Activated CD8-positive, alpha-beta memory T cell treated with anti-CD3 and anti-CD28 coated beads, Interleukin-2, amount 50 U/mL, for 4 hours (primary cell): ENCODE data around the gene EIF4G1.
"Not testable (repeated sequence)": the region's sequence is repeated elsewhere in the genome, so short reads cannot be mapped to it uniquely, and the experiment has no call there.

Source experiments
- DNase-seq: peaks from one replicate; pipeline ENCODE4 v3.0.0-alpha.2; 2020

EIF4G1 gene

DNA sequence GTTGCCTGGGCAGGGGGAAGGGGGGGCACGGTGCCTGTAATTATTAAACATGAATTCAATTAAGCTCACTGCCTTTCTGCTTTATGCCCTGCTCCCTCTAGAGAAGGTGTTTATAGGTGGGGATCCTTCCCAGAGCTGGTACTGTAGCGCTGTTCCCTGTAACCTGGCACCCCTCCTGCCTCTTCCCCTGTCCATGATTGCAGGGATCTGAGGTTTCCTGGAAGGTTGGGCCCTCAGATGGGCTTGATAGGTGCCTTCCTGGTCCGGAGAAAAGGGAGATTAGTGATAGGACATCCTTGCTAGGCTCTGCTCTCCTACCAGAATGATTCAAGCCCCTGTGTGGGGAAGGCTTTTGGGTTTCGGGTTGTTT lies 20.9 kb downstream of the EIF4G1 start:
- DNase-seq, result no peak

DNA sequence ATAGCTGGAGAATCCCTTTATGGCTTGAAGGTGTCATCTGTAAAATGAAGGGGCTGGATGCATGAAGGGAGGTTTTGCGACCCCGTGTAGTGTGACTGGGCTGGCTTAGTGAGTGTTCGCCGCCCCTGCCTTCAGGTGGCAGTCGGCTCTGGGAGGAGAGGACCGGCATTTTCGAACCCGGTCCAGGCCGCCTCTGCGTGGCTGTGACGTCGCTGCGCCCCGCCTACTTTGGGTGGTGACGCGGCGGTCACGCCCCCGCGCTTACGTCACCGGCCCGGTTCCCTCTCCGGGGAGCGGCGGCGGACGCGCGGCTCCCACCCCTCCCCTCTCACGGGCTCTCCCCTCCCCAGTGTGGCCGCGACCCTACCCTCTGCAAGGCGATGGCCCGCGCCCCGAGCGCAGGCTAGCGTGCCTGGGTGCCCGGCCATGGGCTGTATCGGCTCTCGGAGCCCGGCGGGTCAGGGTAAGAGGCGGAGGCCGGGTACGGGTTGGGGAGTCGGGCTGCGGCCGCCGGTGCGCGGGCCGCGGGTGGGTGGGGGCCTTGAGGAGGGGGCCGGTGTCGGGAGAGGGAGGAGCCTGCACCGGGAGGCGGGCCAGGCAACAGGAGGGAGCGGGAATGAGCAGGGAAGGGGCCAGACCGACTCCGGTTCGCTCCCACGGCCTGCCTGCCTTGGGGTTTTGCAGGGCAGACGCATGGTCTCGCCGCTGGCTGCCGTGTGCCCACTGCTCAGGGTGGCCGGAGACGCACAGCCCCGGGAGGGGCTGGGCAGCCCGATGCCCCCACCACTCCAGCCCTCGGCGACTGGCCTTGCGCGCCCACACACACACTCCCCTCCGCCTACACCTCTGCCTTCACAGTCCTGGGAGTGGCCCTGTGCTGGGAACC lies 21.5 kb downstream of the EIF4G1 start:
- peak; percentile 90 for DNase-seq

DNA sequence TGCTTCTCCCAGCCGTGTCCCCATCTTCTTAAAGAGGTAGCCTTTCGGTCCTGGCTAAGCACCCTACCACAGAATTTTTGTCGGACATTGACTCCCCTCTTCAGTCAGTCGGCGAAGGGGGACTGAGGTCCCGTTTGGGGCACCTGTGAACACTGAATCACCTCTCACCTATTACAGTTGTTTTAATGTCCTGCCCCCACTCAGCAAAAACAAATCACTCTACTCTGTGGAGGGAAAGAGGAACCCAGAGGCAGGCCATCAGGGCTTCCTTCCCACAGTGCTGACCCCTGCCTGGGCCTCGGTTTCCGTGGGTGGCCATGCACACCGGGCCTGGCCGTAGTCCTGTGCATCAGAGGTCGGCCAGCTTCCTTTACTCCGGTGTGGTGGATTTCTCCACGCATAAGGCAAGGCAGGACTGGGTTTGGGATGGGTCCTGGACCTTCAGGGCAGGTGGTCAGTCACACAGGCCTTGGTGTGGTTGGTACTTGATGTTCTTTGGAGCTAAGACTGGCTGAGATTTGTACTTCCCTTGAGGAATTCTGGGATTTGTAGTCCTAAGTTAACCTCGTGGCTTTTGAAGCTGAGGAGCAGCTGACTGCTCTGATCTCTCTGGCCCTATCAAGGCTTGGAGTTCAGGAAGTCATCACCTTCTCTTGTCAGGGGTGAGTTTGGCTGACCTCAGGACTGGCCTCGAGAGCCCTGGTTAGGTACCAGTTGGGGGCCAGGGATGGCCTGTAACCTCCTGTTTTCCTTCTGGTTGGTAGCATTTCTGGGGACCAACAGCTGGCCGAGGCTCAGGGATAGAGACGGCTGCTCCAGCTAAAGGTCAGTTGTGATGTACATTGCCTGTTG lies 22.4 kb downstream of the EIF4G1 start:
- no peak for DNase-seq

DNA sequence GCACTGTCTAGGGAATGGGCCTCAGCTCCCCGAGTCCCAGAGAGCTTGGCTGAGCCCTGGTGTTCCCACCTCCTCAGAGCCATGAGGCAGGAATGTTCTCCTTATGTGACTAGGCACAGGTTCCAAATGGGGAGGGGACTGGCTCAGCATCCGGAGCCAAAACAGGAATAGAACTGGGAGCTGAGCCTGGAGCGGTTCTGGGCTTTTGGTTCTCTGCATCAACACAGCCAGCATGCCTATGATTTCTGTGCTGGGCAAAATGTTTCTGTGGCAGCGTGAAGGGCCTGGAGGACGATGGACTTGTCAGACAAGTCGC lies 23.0 kb downstream of the EIF4G1 start, which contains the start of gene FAM131A:
FAM131A (plus strand) TSS at position 202 of the 316 bp plus-strand sequence; CDS start at position 233, 31 bp downstream.
- DNase-seq, result no peak

DNA sequence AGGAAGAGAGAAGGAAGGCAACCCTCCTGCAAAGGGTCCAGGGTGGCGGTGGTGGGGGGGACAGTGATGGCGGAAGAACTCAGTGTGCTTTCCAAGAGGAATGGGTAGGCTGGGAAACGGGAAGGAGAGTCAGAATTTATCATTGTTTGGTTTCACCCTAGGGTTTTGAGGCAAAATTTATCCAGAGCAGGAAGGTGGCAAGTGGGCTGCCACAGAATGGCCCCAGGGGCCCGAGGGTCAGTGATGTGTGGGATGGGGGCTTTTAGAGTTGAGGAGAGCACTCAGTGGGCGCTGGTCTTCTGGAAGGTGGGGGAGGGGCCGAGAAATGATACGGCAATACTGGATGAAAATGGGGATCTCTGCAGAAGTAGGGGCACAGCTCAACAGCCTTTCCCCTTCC lies 23.6 kb downstream of the EIF4G1 start:
- no peak for DNase-seq

DNA sequence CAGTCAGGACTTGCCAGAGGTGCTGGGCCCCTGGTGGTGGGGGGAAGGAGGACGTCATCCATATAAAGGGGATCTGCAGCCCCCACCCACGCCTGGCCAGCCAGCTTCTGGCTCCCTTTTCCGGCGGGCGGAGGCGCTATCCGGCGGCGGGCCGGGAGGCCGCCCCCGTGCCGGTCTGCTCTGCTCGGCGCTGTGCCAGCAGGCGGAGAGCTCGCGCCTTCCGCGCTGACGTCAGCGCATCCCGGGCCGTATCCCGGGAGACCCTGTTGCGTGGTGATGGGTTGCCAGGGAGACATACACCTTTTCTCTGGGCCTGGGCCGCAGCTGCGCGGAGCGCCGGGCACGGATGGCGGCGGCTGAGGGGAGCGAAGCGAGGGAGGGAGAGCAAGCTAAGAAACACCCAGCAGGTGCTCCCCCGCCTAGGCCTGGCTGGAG lies 24.1 kb downstream of the EIF4G1 start:
- DNase-seq, result no peak

DNA sequence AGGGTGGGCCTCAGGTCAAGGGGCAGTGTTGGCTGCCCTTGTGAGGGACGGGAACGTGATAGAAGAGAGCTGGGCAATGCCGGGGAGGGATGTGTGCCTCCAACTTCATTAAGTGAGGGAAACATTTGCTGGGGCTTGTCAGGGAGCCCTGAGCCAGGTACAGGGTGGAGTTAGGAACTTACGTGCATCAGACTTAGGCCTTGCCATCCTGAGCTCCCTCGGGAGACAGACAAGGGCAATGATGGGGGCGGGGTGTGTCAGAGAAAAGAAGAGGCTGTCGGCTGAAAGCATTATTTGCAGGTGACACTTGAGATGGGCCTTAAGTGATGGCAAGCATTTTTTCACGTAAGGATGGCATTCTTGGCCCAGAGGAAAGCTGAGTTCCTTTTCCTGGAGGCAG lies 24.6 kb downstream of the EIF4G1 start:
- no peak for DNase-seq

DNA sequence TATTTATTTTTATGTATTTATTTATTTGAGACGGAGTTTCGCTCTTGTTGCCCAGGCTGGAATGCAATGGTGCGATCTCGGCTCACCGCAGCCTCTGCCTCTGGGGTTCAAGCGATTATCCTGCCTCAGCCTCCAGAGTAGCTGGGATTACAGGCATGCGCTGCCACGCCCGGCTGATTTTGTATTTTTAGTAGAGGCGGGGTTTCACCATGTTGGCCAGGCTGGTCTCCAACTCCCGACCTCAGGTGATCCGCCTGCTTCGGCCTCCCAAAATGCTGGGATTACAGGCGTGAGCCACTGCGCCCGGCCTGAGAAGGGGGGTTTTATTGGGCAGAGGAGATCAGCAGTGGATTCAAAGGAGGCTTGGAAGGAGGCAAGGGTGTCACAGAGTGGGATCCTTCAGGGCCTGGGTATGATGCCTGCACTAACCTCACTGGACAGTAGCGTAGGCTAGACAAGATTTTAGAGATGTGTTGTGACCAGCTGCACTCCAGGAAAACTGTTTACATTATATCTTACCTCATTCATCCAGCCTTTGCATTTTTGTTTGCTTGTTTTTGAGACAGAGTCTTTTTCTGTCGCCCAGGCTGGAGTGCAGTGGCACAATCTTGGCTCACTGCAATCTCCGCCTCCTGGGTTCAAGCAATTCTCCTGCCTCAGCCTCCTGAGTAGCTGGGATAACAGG lies 25.2 kb downstream of the EIF4G1 start:
- DNase-seq, result not testable (repeated sequence)

DNA sequence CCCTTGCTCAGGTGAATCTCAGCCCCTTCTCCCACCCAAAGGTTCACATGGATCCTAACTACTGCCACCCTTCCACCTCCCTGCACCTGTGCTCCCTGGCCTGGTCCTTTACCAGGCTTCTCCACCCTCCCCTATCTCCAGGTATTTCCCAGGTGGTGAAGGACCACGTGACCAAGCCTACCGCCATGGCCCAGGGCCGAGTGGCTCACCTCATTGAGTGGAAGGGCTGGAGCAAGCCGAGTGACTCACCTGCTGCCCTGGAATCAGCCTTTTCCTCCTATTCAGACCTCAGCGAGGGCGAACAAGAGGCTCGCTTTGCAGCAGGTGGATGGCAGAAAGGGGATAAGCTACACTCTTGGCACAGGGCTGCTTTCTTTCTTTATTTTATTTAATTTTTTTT lies 27.5 kb downstream of the EIF4G1 start:
- no peak for DNase-seq

DNA sequence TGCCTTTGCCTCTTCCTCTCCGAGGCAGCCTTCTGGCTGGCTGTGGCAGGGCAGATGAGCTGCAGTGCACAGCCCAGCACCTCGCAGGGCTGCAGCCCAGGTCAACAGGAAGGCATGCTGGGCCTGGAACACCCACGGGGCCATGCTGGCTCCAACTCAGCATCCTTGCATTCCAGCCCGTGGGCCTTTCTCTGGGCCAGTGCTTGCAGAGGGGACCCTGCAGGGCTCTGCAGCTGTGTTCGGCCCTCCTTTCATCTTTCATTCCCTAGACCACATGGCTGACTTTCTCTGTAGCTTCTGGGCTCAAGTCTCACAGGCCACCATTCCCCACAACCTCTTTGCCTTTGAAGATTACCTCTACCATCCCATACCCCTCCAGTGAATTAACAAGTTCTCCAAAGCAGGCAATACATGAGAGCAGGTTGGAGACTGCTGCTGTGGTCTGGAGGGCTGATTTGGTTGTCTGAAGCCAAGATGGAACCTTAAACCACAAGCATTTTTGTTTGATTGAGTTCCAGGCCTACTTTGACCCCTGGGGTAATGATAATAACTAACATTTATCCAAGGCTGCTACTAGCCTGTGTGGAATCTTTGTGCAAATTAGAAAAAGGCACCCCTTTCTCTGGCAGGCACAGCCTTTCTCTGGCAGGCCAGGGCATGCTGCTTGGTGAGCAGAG lies 28.9 kb downstream of the EIF4G1 start:
- DNase-seq, result no peak

DNA sequence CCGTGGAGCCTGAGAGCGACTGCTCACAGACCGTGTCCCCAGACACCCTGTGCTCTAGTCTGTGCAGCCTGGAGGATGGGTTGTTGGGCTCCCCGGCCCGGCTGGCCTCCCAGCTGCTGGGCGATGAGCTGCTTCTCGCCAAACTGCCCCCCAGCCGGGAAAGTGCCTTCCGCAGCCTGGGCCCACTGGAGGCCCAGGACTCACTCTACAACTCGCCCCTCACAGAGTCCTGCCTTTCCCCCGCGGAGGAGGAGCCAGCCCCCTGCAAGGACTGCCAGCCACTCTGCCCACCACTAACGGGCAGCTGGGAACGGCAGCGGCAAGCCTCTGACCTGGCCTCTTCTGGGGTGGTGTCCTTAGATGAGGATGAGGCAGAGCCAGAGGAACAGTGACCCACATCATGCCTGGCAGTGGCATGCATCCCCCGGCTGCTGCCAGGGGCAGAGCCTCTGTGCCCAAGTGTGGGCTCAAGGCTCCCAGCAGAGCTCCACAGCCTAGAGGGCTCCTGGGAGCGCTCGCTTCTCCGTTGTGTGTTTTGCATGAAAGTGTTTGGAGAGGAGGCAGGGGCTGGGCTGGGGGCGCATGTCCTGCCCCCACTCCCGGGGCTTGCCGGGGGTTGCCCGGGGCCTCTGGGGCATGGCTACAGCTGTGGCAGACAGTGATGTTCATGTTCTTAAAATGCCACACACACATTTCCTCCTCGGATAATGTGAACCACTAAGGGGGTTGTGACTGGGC lies 30.3 kb downstream of the EIF4G1 start:
- no peak for DNase-seq

DNA sequence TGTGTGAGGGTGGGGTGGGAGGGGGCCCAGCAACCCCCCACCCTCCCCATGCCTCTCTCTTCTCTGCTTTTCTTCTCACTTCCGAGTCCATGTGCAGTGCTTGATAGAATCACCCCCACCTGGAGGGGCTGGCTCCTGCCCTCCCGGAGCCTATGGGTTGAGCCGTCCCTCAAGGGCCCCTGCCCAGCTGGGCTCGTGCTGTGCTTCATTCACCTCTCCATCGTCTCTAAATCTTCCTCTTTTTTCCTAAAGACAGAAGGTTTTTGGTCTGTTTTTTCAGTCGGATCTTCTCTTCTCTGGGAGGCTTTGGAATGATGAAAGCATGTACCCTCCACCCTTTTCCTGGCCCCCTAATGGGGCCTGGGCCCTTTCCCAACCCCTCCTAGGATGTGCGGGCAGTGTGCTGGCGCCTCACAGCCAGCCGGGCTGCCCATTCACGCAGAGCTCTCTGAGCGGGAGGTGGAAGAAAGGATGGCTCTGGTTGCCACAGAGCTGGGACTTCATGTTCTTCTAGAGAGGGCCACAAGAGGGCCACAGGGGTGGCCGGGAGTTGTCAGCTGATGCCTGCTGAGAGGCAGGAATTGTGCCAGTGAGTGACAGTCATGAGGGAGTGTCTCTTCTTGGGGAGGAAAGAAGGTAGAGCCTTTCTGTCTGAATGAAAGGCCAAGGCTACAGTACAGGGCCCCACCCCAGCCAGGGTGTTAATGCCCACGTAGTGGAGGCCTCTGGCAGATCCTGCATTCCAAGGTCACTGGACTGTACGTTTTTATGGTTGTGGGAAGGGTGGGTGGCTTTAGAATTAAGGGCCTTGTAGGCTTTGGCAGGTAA lies 31.1 kb downstream of the EIF4G1 start:
- DNase-seq, result no peak

DNA sequence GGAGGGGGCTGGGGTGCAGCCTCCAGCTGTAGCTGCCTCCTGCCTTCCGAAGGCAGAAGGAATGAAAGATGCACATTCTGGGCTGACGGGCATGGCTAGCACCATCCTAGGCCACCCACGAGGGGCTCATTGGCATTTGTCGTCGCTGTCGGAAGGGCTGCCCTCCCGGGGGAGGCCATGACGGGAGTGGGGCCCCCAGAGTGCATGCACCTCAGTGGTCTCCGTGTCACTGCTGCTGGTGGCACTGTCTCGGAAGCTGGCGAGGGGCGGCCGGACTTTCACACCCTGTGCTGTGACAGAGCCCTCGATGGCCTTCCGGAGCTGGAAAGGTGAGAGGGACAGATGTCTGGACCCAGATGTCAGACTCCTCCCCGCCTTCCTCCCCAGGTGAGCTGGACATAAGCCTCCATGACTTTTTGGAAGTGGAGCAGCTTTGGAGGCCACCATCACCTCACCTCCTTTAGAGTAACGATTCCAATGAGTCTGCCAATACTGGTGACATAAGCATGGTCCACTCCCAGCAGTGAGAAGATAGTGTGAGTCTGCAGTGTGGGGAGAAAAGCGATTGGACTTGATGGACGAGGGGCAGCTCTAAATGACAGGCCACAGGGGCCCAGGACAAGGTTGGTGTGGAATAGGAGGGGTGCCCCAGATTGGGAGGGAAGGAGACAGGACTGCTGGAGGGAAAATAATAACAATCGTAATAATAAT lies 32.2 kb downstream of the EIF4G1 start:
- DNase-seq, result no peak

DNA sequence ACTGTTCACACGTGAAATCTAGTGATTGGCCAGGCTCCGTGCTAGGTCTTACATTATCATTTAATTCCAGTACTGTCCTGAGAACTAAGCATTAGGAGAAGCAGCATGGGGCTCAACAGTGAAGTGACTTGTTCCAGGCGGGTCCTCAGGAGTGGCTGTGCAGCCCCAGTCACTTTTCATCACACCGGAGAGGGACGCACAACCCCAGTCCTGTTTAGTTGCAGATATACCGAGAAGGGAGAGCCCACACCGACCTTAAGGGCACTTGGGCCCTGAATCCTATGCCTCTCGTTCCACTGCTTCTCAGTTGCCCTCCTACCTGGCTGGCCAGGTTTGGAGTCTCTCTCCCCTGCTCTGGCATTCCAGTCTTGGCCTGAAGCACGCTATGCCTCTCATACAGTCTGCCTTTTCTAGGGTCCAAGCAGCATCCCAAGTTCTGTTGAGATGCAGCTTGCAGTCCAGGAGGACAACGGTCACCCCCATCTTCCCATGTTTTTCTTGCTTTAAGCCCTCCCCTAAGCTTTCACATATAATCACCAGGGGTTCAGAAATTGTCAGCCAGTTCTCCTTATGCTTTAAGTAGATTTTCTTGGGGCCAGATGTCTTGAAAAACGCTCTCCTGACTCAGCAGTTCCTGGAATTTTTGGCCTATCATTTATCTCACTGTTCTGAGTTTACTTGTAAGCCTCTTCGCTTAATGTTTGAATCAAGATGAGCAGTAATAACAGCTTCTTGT lies 33.1 kb downstream of the EIF4G1 start:
- no peak for DNase-seq

DNA sequence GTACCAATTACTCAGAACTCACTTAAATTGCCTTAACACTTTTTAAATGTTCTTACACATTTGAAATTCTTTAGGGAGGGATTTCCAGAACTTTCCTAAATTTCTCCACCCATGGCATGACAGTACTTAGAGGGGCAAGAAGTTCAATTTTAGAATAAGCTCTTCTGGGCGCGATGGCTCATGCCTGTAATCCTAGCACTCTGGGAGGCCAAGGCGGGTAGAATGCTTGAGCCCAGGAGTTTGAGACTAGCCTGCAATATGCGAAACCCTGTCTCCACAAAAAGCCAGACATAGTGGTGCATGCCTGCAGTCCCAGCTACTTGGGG lies 33.6 kb downstream of the EIF4G1 start:
- DNase-seq, result no peak

DNA sequence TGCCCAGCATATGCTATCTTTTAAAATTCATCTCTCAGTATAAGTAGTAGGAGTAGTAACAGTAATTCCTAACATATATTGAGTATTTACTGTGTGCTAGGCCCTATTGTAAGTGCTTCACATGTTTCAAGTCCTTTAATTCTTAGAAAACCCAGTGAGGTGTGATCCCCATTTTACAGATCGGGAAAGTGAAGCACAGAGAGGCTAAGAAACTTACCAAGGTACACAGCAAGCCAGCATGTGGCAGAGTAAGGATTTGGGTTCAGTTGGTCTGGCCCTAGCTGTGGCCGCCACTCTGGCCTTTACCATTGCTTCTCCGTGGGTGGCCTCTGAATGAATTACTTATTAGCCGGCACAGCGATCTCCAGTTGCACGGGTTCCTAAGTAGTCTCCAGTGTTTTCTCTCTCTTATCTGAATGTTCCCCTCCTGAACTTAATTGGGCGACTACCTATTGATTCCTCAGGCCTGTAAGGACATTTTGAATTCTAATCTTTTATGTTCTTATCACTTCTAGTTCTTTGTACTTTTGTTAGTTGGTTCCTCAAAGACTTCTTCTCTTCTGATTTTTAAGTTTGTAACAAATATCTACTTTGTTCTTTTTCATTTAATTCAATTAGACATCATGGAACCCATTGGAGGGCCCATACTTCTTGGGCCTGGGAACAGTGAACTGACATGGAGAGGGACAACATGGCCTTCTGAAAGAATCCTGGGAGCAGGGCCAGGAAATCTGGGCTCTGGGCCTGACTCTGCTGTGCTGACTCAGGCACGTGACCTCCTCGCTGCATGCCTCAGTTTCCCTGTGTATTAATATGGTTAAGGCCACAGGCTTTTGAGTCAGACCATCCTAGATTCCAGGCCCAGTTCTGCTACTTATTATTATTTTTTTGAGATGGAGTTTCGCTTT lies 35.4 kb downstream of the EIF4G1 start:
- DNase-seq, result no peak

DNA sequence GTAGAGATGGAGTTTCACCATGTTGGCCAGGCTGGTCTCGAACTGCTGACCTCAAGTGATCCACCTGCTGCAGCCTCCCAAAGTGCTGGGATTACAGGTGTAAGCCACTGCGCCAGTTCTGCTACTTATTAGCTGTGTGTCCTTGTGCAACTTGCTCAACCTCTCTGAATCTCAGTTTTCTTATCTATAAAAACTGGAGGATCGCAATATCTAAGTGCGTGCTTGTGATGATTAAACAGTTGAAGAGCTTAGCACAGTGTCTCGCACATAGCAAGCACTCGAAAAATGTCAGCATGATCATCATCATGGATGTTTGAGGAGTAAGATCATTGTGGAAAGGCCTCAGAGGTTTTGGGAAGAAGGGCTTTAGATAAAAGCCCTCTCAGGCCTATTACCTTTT lies 36.2 kb downstream of the EIF4G1 start:
- DNase-seq, result no peak

DNA sequence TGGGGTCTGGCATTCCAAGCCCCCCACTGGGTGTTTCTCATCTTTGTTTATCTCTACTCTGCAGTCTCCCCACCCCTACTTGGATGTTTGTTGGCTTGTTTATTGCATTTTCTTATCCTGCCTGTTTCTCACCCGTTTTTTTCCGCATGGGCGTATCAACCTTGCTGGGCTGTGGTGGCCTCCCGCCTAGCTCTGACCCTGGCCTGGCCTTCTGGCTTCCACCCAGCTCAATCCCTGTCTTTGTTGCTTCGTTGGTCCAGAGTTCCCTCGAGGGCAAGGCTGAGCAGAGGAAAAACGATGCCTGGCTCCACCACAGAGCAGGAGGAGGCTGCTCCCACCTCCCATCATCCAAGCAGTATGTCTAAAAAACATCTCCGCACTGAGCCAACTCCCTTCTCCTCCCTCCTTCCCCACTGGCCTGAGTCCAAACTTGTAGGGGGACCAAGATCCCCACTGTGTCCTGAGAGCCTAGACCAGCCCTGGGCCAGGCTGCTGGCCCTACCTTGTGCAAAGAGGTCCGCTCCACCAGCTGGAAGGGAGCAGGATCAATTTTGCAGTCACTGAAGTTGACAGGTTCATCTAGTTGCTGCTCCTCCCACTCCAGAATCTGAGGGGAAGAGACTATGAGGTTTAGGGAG lies 37.2 kb downstream of the EIF4G1 start:
- DNase-seq, result no peak
